ENCODE results near the gene ETV6.

- TF ChIP-seq POLR2A (IDR thresholded peaks at IDR 0.05; ENCODE audit: low read depth, low read length) (no peak), POLR2AphosphoS5 (IDR thresholded peaks at IDR 0.05; ENCODE audit: low read depth, low read length) (no peak)
Measured at GRCh38 chr12:11767029-11767724, 117.7 kb downstream of the ETV6 start.

Data from GM12892 (cell line).